ENCODE data around the gene NIPBL. TPM values are rescaled to one million over a fixed set of nuclear protein-coding genes. Genes with fewer than 3 reads are reported as not detected.

Gene NIPBL
- total and polyA plus RNA-seq, 2 experiments from 2014 or later = 18.5 to 35.0 TPM

DNA sequence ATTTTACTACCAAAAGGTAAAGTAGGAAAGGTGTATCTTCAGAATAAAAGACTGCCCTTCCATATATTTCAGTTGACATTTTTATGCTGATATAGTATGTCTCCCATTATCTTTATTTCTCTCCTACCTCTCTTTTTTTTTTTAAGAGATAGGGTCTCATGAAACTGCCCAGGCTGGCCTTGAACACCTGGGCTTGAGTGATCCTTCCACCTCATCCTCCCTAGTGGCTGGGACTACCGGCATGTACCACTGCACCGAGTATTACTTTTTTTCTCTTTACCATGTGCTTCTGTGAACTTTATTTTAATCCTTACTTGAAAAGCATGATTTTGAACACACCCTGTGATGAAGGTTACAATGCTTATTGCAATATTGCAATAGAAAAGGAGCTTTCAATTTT, 42.7 kb downstream of the NIPBL start:
- Histone ChIP-seq H3K4me2 (no peak overlapping the region), H3K9me3 (ENCODE audit: low read depth) (no peaks in the 10 kb centered on the region), H2AFZ (no peak overlapping the region), H4K20me1 (ENCODE audit: insufficient read depth, poor library complexity, severe bottlenecking) (peaks cover 81% of the 10 kb centered on the region), H3K27me3 (no peaks in the 10 kb centered on the region), H3K27ac (no peak overlapping the region), H3K4me1 (ENCODE audit: insufficient read depth) (no peaks in the 10 kb centered on the region), H3K4me3 (no peak overlapping the region), H3K36me3 (replicated peaks; ENCODE audit: insufficient read depth, low read depth) (no peaks in the 10 kb centered on the region), H3K9me2 (replicated peaks; ENCODE audit: insufficient read depth) (no peaks in the 10 kb centered on the region), H3K79me2 (peaks cover 94% of the 10 kb centered on the region)
- no peak for TF ChIP-seq EZH2phosphoT487 (IDR thresholded peaks at IDR 0.05; ENCODE audit: low read depth, severe bottlenecking, unreplicated experiment)
- no peak for TF ChIP-seq EZH2 (IDR thresholded peaks at IDR 0.05; ENCODE audit: borderline replicate concordance)
- TF ChIP-seq, protein P1, sequence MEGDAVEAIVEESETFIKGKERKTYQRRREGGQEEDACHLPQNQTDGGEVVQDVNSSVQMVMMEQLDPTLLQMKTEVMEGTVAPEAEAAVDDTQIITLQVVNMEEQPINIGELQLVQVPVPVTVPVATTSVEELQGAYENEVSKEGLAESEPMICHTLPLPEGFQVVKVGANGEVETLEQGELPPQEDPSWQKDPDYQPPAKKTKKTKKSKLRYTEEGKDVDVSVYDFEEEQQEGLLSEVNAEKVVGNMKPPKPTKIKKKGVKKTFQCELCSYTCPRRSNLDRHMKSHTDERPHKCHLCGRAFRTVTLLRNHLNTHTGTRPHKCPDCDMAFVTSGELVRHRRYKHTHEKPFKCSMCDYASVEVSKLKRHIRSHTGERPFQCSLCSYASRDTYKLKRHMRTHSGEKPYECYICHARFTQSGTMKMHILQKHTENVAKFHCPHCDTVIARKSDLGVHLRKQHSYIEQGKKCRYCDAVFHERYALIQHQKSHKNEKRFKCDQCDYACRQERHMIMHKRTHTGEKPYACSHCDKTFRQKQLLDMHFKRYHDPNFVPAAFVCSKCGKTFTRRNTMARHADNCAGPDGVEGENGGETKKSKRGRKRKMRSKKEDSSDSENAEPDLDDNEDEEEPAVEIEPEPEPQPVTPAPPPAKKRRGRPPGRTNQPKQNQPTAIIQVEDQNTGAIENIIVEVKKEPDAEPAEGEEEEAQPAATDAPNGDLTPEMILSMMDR (IDR thresholded peaks at IDR 0.05; ENCODE audit: poor library complexity) = no peak
- DNase-seq (ENCODE audit: low spot score) = no peak
- 92% methylated on average over 2 of the region's 2 CpGs for WGBS (ENCODE audit: low lambda C conversion rate, missing lambda C conversion rate)

DNA sequence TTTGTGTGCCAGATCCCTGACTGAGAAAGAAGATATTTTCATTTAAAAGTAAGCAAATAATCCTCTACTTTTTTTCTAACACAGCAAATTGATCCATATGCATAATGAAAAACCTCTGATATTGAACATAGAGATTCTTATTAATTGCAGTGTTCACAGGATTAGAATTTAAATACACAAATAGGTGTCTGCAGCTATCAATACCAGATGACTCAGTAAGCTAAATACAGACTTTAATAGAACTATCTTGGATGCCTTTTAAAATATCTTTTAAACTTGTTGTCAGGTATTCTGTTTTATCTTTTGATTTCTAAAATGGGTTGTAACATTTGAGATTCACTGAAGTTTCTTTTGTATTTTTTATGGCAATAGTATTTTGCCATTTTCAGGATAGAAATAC, 43.1 kb downstream of the NIPBL start:
- H3K4me1 ChIP-seq (ENCODE audit: insufficient read depth) = no peaks in the 10 kb centered on the region
- peaks cover 94% of the 10 kb centered on the region for H3K79me2 ChIP-seq
- no peak overlapping the region for H3K4me2 ChIP-seq
- H3K9me3 ChIP-seq (ENCODE audit: low read depth) = no peaks in the 10 kb centered on the region
- no peaks in the 10 kb centered on the region for H3K9me2 ChIP-seq (replicated peaks; ENCODE audit: insufficient read depth)
- no peak overlapping the region for H3K4me3 ChIP-seq
- no peaks in the 10 kb centered on the region for H3K27me3 ChIP-seq
- H2AFZ ChIP-seq = no peak overlapping the region
- TF ChIP-seq EZH2 (IDR thresholded peaks at IDR 0.05; ENCODE audit: borderline replicate concordance) = no peak
- no peak for TF ChIP-seq EZH2phosphoT487 (IDR thresholded peaks at IDR 0.05; ENCODE audit: low read depth, severe bottlenecking, unreplicated experiment)
- TF ChIP-seq, protein P1 (IDR thresholded peaks at IDR 0.05; ENCODE audit: poor library complexity) = no peak
- no peak for DNase-seq (ENCODE audit: low spot score)
- no peaks in the 10 kb centered on the region for H3K36me3 ChIP-seq (replicated peaks; ENCODE audit: insufficient read depth, low read depth)
- H3K27ac ChIP-seq = no peak overlapping the region
- H4K20me1 ChIP-seq (ENCODE audit: insufficient read depth, poor library complexity, severe bottlenecking) = peaks cover 81% of the 10 kb centered on the region

DNA sequence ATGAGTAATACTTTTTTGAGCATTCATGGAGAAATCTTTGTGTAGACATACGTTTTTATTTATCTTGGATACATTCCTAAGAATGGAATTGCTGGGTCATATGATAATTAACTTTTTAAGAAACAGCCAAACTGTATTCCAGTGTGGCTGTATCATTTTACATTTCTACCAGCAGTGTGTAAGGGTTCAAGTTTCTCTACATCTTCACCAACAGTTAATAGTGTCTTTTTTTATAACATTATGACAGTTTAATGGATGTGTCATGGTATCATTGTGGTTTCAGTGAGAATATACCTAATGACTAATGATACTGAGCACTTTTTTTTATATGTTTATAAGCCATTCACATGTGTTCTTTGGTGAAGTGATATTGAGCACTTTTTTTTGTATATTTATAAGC, 52.4 kb downstream of the NIPBL start:
- H4K20me1 ChIP-seq (ENCODE audit: insufficient read depth, poor library complexity, severe bottlenecking) = peaks cover 98% of the 10 kb centered on the region
- H3K79me2 ChIP-seq = peaks cover 100% of the 10 kb centered on the region
- H3K4me1 ChIP-seq (ENCODE audit: insufficient read depth) = no peaks in the 10 kb centered on the region
- no peak for DNase-seq (ENCODE audit: low spot score)
- H3K27ac ChIP-seq = no peak overlapping the region
- H3K36me3 ChIP-seq (replicated peaks; ENCODE audit: insufficient read depth, low read depth) = no peaks in the 10 kb centered on the region
- no peaks in the 10 kb centered on the region for H3K9me2 ChIP-seq (replicated peaks; ENCODE audit: insufficient read depth)
- WGBS (ENCODE audit: low lambda C conversion rate, missing lambda C conversion rate) = 27% methylated on average over 1 of the region's 1 CpG
- H3K9me3 ChIP-seq (ENCODE audit: low read depth) = no peaks in the 10 kb centered on the region
- H3K27me3 ChIP-seq = no peaks in the 10 kb centered on the region
- no peak overlapping the region for H2AFZ ChIP-seq
- H3K4me3 ChIP-seq = no peak overlapping the region
- TF ChIP-seq EZH2 (IDR thresholded peaks at IDR 0.05; ENCODE audit: borderline replicate concordance) = no peak
- TF ChIP-seq EZH2phosphoT487 (IDR thresholded peaks at IDR 0.05; ENCODE audit: low read depth, severe bottlenecking, unreplicated experiment) = no peak
- TF ChIP-seq, protein P1 (IDR thresholded peaks at IDR 0.05; ENCODE audit: poor library complexity) = no peak
- no peak overlapping the region for H3K4me2 ChIP-seq

DNA sequence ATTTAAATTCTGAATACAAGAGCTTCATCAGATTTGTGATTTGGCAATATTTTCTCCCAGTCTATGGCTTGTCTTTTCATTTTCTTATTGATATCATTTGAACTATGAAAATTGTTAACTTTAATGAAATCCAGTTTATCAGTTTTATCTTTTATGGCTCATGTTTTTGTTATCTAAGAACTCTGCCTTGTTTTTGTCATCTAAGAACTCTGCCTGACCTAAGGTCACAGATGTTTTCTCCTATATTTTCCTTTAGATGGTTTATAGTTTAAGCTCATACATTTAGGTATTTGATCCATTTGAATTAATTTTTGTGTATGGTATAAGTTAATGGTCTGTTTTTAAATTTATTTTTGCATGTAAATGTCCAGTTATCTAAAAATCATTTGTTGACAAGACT, 52.9 kb downstream of the NIPBL start:
- peaks cover 100% of the 10 kb centered on the region for H3K79me2 ChIP-seq
- no peaks in the 10 kb centered on the region for H3K9me2 ChIP-seq (replicated peaks; ENCODE audit: insufficient read depth)
- no peak overlapping the region for H2AFZ ChIP-seq
- no peak for DNase-seq (ENCODE audit: low spot score)
- H3K4me1 ChIP-seq (ENCODE audit: insufficient read depth) = no peaks in the 10 kb centered on the region
- H3K27me3 ChIP-seq = no peaks in the 10 kb centered on the region
- no peaks in the 10 kb centered on the region for H3K9me3 ChIP-seq (ENCODE audit: low read depth)
- peaks cover 98% of the 10 kb centered on the region for H4K20me1 ChIP-seq (ENCODE audit: insufficient read depth, poor library complexity, severe bottlenecking)
- no peak overlapping the region for H3K4me3 ChIP-seq
- H3K36me3 ChIP-seq (replicated peaks; ENCODE audit: insufficient read depth, low read depth) = no peaks in the 10 kb centered on the region
- TF ChIP-seq EZH2 (IDR thresholded peaks at IDR 0.05; ENCODE audit: borderline replicate concordance) (no peak), EZH2phosphoT487 (IDR thresholded peaks at IDR 0.05; ENCODE audit: low read depth, severe bottlenecking, unreplicated experiment) (no peak)
- TF ChIP-seq, protein P1 (IDR thresholded peaks at IDR 0.05; ENCODE audit: poor library complexity) = no peak
- H3K27ac ChIP-seq = no peak overlapping the region
- no peak overlapping the region for H3K4me2 ChIP-seq

Data from hepatocyte (in vitro differentiated cells).